Tibial nerve (tissue), 4 donors: ENCODE results near the gene FCSK. TPM values are rescaled to one million over a fixed set of nuclear protein-coding genes. Genes with fewer than 3 reads are reported as not detected.

Experiments used
- DNase-seq, 2 donors: peaks; one replicate each; pipeline ENCODE4 v3.0.0-alpha.2; 2019; ENCODE audit warnings: low spot score in 2 of 2
- H3K27ac ChIP-seq, 4 donors: fragments of 200-600 bp; sonication (generic) in 3 of 4; one replicate each; pipeline ENCODE4 v1.5.1; 2017 to 2019; ENCODE audit warnings: mild to moderate bottlenecking in 1 of 4
- H3K27me3 ChIP-seq, 2 donors: fragments of 200-600 bp; sonication (generic) in 1 of 2; one replicate each; pipeline versions ENCODE4 v1.5.1 to v1.6.0; 2017 to 2019
- H3K36me3 ChIP-seq, 3 donors: fragments of 200-600 bp; sonication (generic); one replicate each; pipeline ENCODE4 v1.5.1; 2018 to 2019
- H3K4me1 ChIP-seq, 4 donors: fragments of 200-600 bp; sonication (generic) in 3 of 4; one replicate each; pipeline ENCODE4 v1.5.1; 2017 to 2019
- H3K4me3 ChIP-seq, 4 donors: fragments of 200-600 bp; sonication (generic) in 3 of 4; one replicate each; pipeline ENCODE4 v1.5.1; 2017 to 2019; ENCODE audit warnings: mild to moderate bottlenecking in 1 of 4, moderate library complexity in 1 of 4
- H3K9me3 ChIP-seq, 4 donors: fragments of 200-600 bp; sonication (generic) in 3 of 4; one replicate each; pipeline ENCODE4 v1.5.1; 2017 to 2019
- CTCF ChIP-seq, 5 experiments: fragments of 200-600 bp in 3 of 5; fragments of 450-650 bp in 2 of 5; sonication (generic) in 3 of 5; IDR thresholded peaks; one replicate each; pipeline ENCODE4 v1.5.1; 2016 to 2019; ENCODE audit warnings: antibody characterized with exemption in 5 of 5, mild to moderate bottlenecking in 3 of 5, moderate library complexity in 2 of 5
- EP300 ChIP-seq, 2 donors: sonication (generic); formaldehyde crosslinking; IDR thresholded peaks; one replicate each; pipeline ENCODE4 v1.6.1; 2017; ENCODE audit warnings: antibody characterized with exemption in 2 of 2, mild to moderate bottlenecking in 1 of 2
- POLR2A ChIP-seq, 2 donors: fragments of 450-650 bp; IDR thresholded peaks; one replicate each; pipeline ENCODE4 v1.6.1; 2017; ENCODE audit warnings: antibody characterized with exemption in 2 of 2, mild to moderate bottlenecking in 2 of 2, moderate library complexity in 2 of 2
- WGBS, 2 donors: methylation state at CpG; one replicate each; pipeline ENCODE4 v1.1.5; 2018; 5-methylcytosine and 5-hydroxymethylcytosine counted together
- total RNA-seq, 4 donors: library from RNA; depleted of rRNA; stranded (reverse); fragments of >200 nt; gene quantifications; one replicate each; pipeline ENCODE4 v1.1.0, GENCODE V29; 2016

Gene FCSK
- total RNA-seq, 4 donors from 2014 or later = 21.3 to 53.1 (median 37.9) TPM

DNA sequence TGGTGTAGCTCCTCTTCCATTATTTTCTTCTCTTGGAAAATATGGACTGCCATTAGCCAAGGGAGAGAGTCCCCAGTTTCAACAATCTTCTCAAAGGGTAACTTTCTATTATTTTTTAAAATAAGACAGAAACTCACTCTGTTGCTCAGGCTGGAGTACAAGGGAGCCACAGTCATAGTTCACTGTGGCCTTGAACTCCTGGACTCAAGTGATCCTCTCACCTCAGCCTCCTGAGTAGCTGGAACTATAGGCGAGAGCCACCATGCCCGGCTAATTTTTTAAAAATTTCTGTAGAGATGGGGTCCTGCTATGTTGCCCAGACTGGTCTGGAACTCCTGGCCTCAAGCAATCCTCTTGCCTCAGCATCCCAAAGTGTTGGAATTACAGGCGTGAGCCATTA is 55.8 kb downstream of the FCSK start:
- DNase-seq = no peak
- Histone ChIP-seq H3K4me1 (no peaks in the 10 kb centered on the region), H3K27ac (no peak overlapping the region), H3K27me3 (no peaks in the 10 kb centered on the region), H3K4me3 (no peak overlapping the region), H3K9me3 (no peaks in the 10 kb centered on the region), H3K36me3 (peaks cover 3 to 100% (median 17%) of the 10 kb centered on the region in 3 donors)
- no peak for TF ChIP-seq POLR2A (IDR thresholded peaks at IDR 0.05)
- no peak for TF ChIP-seq EP300 (IDR thresholded peaks at IDR 0.05)
- TF ChIP-seq CTCF (IDR thresholded peaks at IDR 0.05) = no peak
- 94 to 98% methylated on average over 3 of the region's 3 CpGs for WGBS, 2 donors

DNA sequence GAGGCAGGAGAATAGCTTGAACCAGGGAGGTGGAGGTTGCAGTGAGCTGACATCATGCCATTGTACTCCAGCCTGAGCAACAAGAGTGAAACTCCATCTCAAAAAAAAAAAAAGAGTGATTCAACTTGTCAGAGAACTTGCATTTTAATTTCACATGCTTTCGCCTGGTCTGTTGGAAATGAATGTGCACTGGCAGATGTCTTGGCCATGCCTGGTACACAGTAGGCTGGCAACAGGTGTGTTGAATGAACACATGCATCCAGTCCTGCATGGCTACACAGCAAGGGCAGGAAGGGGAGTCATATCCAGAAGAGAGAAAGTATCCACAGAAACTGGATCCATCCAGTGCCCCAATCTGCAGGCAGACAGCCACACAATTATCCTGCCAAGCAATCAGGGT is 57.4 kb downstream of the FCSK start:
- WGBS, 2 donors = 96% methylated on average over 1 of the region's 1 CpG
- Histone ChIP-seq H3K36me3 (peaks cover 3 to 100% (median 27%) of the 10 kb centered on the region in 3 donors), H3K4me1 (no peaks in the 10 kb centered on the region), H3K27me3 (no peaks in the 10 kb centered on the region), H3K27ac (no peak overlapping the region), H3K4me3 (no peak overlapping the region), H3K9me3 (no peaks in the 10 kb centered on the region)
- DNase-seq = no peak
- TF ChIP-seq POLR2A (IDR thresholded peaks at IDR 0.05) (no peak), EP300 (IDR thresholded peaks at IDR 0.05) (no peak), CTCF (IDR thresholded peaks at IDR 0.05) (no peak)

GRCh38 chr16:70512456-70512855 is 58.1 kb downstream of the FCSK start:
- no peaks in the 10 kb centered on the region for H3K4me1 ChIP-seq
- H3K9me3 ChIP-seq = no peaks in the 10 kb centered on the region
- H3K36me3 ChIP-seq = peaks cover 3 to 100% (median 27%) of the 10 kb centered on the region in 3 donors
- no peak overlapping the region for H3K27ac ChIP-seq
- no peaks in the 10 kb centered on the region for H3K27me3 ChIP-seq
- H3K4me3 ChIP-seq = no peak overlapping the region
- no peak for TF ChIP-seq POLR2A (IDR thresholded peaks at IDR 0.05)
- TF ChIP-seq EP300 (IDR thresholded peaks at IDR 0.05) = no peak
- TF ChIP-seq CTCF (IDR thresholded peaks at IDR 0.05) = no peak
- 90 to 92% methylated on average over 5 of the region's 5 CpGs for WGBS, 2 donors
- no peak for DNase-seq

GRCh38 chr16:70520612-70521297 is 66.4 kb downstream of the FCSK start:
- Histone ChIP-seq H3K27me3 (no peaks in the 10 kb centered on the region), H3K27ac (no peak overlapping the region), H3K4me3 (no peak overlapping the region), H3K36me3 (peaks cover 0 to 32% (median 8%) of the 10 kb centered on the region in 3 donors), H3K9me3 (no peaks in the 10 kb centered on the region), H3K4me1 (peaks cover 0 to 34% (median 18%) of the 10 kb centered on the region in 4 donors)
- 78 to 83% methylated on average over 8 of the region's 8 CpGs for whole genome bisulfite sequencing, 2 donors
- no peak for DNase-seq
- TF ChIP-seq CTCF (IDR thresholded peaks at IDR 0.05) (no peak), EP300 (IDR thresholded peaks at IDR 0.05) (no peak), POLR2A (IDR thresholded peaks at IDR 0.05) (no peak)

DNA sequence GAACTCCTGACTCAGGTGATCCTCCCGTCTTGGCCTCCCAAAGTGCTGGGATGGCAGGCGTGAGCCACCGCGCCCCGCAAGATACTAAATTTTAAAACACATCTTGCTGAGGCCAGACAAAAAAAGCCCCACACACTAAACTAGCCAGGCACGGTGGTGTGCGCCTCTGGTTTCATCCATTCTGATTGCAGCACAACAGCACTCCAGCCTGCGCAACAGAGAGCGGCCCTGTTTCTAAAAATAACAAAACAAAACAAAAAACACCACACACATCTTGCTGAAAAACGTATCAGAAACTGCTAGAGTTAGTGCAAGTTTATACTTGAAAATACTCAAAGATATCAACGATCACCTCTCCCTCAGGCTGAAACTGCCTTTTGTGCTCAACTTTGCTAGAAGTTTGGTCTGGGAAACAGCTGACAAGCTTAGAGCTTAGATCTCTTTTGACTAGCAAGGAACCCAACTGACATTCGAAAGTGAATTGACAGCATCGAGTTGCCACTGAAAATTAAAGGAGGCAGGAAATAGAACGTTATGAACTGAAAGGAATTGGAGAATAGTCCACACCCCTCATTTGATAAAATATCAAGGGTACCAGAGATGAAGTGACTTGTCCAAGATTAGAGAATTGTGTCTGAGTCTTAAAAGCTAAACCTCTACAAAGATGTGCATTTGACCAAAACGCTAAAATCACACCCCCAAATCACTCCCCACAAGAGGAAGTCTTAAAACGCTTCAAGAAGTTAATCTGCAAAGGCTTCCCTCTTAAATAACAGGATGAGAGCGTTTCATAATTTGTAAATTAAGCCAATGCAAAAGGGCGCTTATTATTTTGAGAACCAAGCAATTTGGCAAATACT is 68.1 kb downstream of the FCSK start:
- H3K36me3 ChIP-seq = peaks cover 0 to 29% (median 0%) of the 10 kb centered on the region in 3 donors
- H3K27ac ChIP-seq = peak overlapping the region in 3 of 4 donors; percentile 80 to 94 (median 92)
- no peak for TF ChIP-seq CTCF (IDR thresholded peaks at IDR 0.05)
- no peak for TF ChIP-seq POLR2A (IDR thresholded peaks at IDR 0.05)
- no peak for TF ChIP-seq EP300 (IDR thresholded peaks at IDR 0.05)
- no peak for DNase-seq
- H3K9me3 ChIP-seq = no peaks in the 10 kb centered on the region
- H3K4me1 ChIP-seq = peaks cover 0 to 50% (median 25%) of the 10 kb centered on the region in 4 donors
- peak overlapping the region; percentile 69 to 83 (median 74) for H3K4me3 ChIP-seq
- 46 to 52% methylated on average over 18 of the region's 18 CpGs for WGBS, 2 donors
- no peaks in the 10 kb centered on the region for H3K27me3 ChIP-seq
